Ovary (tissue), 3 donors: Measurements from ENCODE around the gene ZNHIT1.

Experiments
- CTCF ChIP-seq, 3 donors: fragments of 450-650 bp in 2 of 3; fragments of 200-600 bp in 1 of 3; IDR thresholded peaks; one replicate each; pipeline versions ENCODE4 v1.5.1 to v1.8.0; 2016 to 2022; ENCODE audit warnings: antibody characterized with exemption in 3 of 3, mild to moderate bottlenecking in 1 of 3
- EP300 ChIP-seq: sonication (generic); formaldehyde crosslinking; IDR thresholded peaks from one replicate; pipeline ENCODE4 v1.6.1; 2017; ENCODE audit warnings: antibody characterized with exemption
- donor health status: DM: no; HTN: no; CAD: no.

GRCh38 chr7:101243646-101244374, 25.8 kb downstream of the ZNHIT1 start:
- peak in 1 of 3 donors; percentile 80 for TF ChIP-seq CTCF (IDR thresholded peaks at IDR 0.05)
- TF ChIP-seq EP300 = no peak
